ENCODE measurements around the gene GTPBP4. TPM values are rescaled to one million over a fixed set of nuclear protein-coding genes. Genes with fewer than 3 reads are reported as not detected.

Gene GTPBP4
- total RNA-seq, 1 donor from 2014 or later = 46.2 TPM

DNA sequence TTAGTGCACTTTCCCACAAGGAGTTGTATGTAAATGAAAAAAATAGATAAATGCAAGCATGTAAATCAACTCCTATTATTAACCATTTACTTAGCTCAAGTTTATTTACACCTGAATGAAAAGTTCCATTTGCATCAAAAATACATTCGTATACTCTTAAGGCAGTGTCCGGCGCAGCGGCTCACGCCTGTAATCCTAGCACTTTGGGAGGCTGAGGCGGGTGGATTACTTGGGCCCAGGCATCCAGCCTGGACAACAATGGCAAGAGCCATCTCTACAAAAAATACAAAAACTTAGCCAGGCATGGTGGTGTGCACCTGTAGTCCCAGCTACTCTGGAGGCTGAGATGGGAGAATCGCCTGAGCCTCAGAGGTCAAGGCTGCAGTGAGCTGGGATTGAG lies 41.6 kb downstream of the GTPBP4 start:
- no peak for DNase-seq (ENCODE audit: low spot score)
- Mint-ChIP-seq H3K9me3 (ENCODE audit: unreplicated experiment) (no peaks in the 10 kb centered on the region), H3K4me3 (ENCODE audit: unreplicated experiment) (no peak overlapping the region), H3K27ac (ENCODE audit: unreplicated experiment) (no peak overlapping the region), H3K4me1 (ENCODE audit: unreplicated experiment) (no peaks in the 10 kb centered on the region), H3K27me3 (ENCODE audit: unreplicated experiment) (no peaks in the 10 kb centered on the region), H3K36me3 (ENCODE audit: low read depth, unreplicated experiment) (no peaks in the 10 kb centered on the region)
- TF ChIP-seq, protein P1, sequence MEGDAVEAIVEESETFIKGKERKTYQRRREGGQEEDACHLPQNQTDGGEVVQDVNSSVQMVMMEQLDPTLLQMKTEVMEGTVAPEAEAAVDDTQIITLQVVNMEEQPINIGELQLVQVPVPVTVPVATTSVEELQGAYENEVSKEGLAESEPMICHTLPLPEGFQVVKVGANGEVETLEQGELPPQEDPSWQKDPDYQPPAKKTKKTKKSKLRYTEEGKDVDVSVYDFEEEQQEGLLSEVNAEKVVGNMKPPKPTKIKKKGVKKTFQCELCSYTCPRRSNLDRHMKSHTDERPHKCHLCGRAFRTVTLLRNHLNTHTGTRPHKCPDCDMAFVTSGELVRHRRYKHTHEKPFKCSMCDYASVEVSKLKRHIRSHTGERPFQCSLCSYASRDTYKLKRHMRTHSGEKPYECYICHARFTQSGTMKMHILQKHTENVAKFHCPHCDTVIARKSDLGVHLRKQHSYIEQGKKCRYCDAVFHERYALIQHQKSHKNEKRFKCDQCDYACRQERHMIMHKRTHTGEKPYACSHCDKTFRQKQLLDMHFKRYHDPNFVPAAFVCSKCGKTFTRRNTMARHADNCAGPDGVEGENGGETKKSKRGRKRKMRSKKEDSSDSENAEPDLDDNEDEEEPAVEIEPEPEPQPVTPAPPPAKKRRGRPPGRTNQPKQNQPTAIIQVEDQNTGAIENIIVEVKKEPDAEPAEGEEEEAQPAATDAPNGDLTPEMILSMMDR (IDR thresholded peaks at IDR 0.05; ENCODE audit: unreplicated experiment) = no peak

DNA sequence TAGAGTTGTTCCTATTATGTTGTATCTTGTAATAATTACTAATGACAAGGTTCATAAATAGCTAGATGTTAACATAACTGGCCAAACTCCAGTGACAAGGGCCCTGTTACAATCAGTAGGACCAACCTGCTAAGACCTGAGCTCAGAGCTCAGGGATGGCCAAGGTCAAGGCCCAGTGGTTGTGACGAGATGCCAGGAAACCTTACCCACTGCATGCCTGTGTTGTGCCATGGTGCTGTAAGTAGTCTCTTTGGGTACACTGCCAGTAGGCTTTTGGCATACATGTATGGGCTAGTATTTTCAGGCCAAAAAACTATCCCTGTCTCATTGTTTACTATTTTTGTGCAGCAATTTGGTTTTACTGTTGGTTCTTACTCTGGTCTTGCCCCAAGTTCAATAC lies 45.4 kb downstream of the GTPBP4 start:
- TF ChIP-seq, protein P1 (IDR thresholded peaks at IDR 0.05; ENCODE audit: unreplicated experiment) = no peak
- Mint-ChIP-seq H3K4me3 (ENCODE audit: unreplicated experiment) (no peak overlapping the region), H3K36me3 (ENCODE audit: low read depth, unreplicated experiment) (peaks cover 8% of the 10 kb centered on the region), H3K27ac (ENCODE audit: unreplicated experiment) (no peak overlapping the region), H3K9me3 (ENCODE audit: unreplicated experiment) (no peaks in the 10 kb centered on the region), H3K4me1 (ENCODE audit: unreplicated experiment) (no peaks in the 10 kb centered on the region), H3K27me3 (ENCODE audit: unreplicated experiment) (peaks cover 5% of the 10 kb centered on the region)
- no peak for DNase-seq (ENCODE audit: low spot score)

DNA sequence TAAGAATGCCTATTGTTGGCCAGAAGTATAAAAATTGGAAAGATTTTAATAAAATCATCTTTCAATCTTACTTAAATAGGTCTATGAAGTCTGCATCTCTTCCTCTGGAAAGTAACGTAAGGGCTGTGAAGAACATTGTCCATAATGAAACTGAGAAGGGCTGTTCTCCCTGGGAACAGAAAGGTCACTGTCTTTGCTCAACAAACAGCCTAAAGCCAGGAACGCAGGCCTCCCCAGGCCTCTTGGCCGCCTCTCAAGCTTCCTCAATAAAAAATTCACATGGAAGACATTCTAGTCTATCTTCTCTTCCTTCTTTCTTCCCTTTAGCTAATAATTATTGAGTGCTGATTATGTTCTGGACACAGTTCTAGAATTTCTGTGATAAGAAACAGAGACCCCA lies 46.5 kb downstream of the GTPBP4 start:
- Mint-ChIP-seq H3K4me1 (ENCODE audit: unreplicated experiment) (no peaks in the 10 kb centered on the region), H3K9me3 (ENCODE audit: unreplicated experiment) (no peaks in the 10 kb centered on the region), H3K27ac (ENCODE audit: unreplicated experiment) (no peak overlapping the region), H3K36me3 (ENCODE audit: low read depth, unreplicated experiment) (peaks cover 8% of the 10 kb centered on the region), H3K4me3 (ENCODE audit: unreplicated experiment) (no peak overlapping the region), H3K27me3 (ENCODE audit: unreplicated experiment) (peaks cover 5% of the 10 kb centered on the region)
- no peak for DNase-seq (ENCODE audit: low spot score)
- TF ChIP-seq, protein P1 (IDR thresholded peaks at IDR 0.05; ENCODE audit: unreplicated experiment) = no peak

DNA sequence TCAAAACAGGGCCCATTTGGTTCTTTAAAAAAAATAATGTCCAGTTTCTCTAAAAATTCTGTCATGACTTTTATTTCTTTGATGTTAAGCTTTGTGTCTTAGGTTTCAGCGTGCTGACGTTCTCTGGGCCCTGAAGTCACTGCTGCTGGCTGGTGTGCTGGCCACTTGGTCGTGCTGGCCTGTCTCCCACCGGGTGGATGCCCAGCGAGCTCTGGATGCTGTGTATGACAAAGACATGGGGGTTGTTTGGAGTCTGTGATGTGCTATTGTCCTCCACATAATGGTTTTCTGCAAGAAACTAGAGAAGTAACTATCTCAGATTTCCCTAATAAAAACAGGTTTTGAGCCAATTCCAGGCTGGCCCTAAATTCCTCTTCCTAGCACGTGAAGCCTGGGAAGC lies 47.0 kb downstream of the GTPBP4 start:
- no peaks in the 10 kb centered on the region for H3K9me3 Mint-ChIP-seq (ENCODE audit: unreplicated experiment)
- no peaks in the 10 kb centered on the region for H3K4me1 Mint-ChIP-seq (ENCODE audit: unreplicated experiment)
- H3K27ac Mint-ChIP-seq (ENCODE audit: unreplicated experiment) = no peak overlapping the region
- H3K27me3 Mint-ChIP-seq (ENCODE audit: unreplicated experiment) = peaks cover 5% of the 10 kb centered on the region
- H3K36me3 Mint-ChIP-seq (ENCODE audit: low read depth, unreplicated experiment) = peaks cover 8% of the 10 kb centered on the region
- TF ChIP-seq, protein P1 (IDR thresholded peaks at IDR 0.05; ENCODE audit: unreplicated experiment) = no peak
- H3K4me3 Mint-ChIP-seq (ENCODE audit: unreplicated experiment) = no peak overlapping the region
- no peak for DNase-seq (ENCODE audit: low spot score)

DNA sequence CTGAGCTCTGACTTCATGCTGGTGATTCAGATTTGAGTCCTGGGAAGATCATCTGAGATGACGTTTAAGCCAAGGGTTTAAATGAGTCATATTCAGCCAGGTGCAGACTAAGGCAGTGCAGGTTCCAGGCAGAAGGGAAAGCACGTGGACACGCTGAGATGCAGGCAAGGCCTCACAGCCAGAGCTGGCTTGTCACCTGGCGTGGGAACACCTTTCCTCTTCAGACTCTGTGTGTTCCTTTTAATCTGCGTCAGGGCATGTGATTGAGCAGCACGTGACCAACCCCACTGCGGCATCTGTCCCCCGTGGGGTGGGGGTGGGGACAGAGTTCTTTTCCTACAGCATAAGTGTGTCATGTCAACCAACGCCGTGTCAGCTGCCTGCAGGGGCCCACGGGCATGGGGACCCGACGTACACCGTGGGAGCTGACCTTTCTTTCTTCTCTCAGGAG lies 48.1 kb downstream of the GTPBP4 start:
- no peak overlapping the region for H3K27ac Mint-ChIP-seq (ENCODE audit: unreplicated experiment)

More for the DNA sequence above, 48.1 kb downstream of the GTPBP4 start:
- TF ChIP-seq, protein P1 (IDR thresholded peaks at IDR 0.05; ENCODE audit: unreplicated experiment) = no peak
- no peaks in the 10 kb centered on the region for H3K4me1 Mint-ChIP-seq (ENCODE audit: unreplicated experiment)
- DNase-seq (ENCODE audit: low spot score) = no peak
- peaks cover 8% of the 10 kb centered on the region for H3K36me3 Mint-ChIP-seq (ENCODE audit: low read depth, unreplicated experiment)
- peaks cover 5% of the 10 kb centered on the region for H3K27me3 Mint-ChIP-seq (ENCODE audit: unreplicated experiment)
- no peak overlapping the region for H3K4me3 Mint-ChIP-seq (ENCODE audit: unreplicated experiment)
- no peaks in the 10 kb centered on the region for H3K9me3 Mint-ChIP-seq (ENCODE audit: unreplicated experiment)

Measured in endothelial cell (in vitro differentiated cells).